Measurements from ENCODE around the gene ADGRA1. TPM values are rescaled to one million over a fixed set of nuclear protein-coding genes. Genes with fewer than 3 reads are reported as not detected.
"Not testable (repeated sequence)": the region's sequence is repeated elsewhere in the genome, so short reads cannot be mapped to it uniquely, and the experiment has no call there.

ADGRA1 gene
- total RNA-seq, 1 donor from 2014 or later: 0.83 TPM

DNA sequence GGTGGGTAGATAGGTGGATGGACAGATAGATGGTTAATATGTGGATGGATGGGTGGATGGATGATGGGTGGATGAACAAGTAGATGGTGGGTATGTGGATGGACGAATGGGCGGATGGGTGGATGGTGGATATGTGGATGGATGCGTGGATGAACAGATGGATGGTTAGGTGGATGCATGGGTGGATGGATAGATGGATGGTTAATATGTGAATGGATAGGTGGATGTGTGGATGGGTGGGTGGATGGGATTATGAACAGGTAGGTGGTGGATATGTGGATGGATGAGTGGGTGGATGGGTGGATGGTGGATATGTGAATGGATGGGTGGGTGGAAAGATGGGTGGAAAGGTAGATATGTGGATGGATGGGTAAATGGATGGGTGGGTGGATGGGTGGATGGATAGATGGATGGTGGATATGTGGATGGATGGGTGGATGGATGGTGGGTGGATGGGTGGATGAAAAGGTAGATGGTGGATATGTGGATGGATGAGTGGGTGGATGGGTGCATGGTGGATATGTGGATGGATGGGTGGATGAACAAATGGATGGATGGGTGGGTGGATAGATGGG lies 87.1 kb downstream of the ADGRA1 start:
- DNase-seq (ENCODE audit: low spot score) (no peak), ATAC-seq (no peak)

DNA sequence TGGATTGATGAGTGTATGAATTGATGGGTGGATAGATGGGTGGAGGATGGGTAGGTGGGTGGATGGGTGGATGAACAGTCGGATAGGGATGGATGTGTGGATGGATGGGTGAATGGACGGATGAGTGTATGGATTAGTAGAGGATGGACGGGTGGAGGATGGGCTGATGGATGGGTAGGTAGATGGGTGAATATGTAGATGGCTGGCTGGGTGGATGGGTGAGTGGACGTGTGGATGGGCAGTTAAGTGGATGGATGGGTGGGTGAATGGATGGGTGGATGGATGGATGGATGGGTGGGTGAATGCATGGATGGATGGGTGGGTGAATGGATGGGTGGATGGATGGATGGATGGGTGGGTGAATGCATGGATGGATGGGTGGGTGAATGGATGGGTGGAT lies 87.9 kb downstream of the ADGRA1 start:
- DNase-seq (ENCODE audit: low spot score); ATAC-seq: not testable (repeated sequence)

DNA sequence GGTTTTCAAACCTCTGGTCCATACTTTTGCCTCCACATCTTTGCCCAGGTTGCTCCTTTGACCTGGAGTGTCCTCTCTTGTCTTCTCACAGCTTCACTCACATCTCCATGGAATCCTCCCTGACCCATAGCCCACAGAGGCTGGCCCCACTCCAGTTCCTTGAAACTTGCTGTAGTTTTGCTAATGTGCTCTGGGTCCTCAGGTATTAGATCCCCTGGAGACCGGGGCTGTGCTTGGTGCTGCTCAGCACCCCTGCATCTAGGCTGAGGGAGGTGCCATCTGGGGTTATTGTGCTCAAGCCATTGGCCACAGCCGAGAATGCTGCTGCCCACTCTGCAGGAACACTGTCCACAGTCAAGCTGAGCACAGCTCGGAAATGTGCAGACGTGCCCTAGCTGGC lies 88.8 kb downstream of the ADGRA1 start:
- ATAC-seq: no peak
- no peak for DNase-seq (ENCODE audit: low spot score)

DNA sequence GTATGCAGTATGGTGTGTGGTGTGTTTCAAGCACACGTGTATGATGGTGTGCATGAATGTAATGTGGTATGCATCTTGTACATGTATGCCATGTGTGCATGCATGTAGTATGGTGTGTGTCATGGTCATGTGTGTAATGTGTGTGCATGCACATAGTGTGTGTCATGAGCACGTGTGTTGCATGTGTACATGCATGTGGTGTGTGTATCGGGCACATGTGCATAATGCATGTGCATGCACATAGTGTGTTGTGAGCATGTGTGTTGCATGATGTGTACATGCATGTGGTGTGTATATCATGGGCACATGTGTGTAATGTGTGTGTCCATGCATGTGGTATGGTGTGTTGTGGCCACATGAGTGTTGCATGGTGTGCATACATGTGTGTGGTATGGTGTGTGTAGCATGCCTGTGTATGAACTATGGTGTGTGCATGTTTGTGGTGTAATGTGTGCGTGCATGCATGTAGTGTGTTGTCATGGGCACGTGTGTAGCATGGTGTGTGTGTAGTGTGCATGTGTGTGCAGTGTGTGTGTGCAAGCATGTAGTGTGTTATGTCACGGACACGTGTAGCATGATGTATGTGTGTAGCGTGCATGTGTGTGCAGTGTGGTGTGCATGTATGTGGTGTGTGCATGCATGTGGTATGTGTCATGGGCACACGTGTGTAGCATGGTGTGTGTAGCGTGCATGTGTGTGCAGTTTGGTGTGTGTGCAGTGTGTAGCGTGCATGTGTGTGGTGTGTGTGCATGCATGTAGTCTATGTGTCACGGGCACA lies 89.8 kb downstream of the ADGRA1 start:
- ATAC-seq: no peak
- no peak for DNase-seq (ENCODE audit: low spot score)

DNA sequence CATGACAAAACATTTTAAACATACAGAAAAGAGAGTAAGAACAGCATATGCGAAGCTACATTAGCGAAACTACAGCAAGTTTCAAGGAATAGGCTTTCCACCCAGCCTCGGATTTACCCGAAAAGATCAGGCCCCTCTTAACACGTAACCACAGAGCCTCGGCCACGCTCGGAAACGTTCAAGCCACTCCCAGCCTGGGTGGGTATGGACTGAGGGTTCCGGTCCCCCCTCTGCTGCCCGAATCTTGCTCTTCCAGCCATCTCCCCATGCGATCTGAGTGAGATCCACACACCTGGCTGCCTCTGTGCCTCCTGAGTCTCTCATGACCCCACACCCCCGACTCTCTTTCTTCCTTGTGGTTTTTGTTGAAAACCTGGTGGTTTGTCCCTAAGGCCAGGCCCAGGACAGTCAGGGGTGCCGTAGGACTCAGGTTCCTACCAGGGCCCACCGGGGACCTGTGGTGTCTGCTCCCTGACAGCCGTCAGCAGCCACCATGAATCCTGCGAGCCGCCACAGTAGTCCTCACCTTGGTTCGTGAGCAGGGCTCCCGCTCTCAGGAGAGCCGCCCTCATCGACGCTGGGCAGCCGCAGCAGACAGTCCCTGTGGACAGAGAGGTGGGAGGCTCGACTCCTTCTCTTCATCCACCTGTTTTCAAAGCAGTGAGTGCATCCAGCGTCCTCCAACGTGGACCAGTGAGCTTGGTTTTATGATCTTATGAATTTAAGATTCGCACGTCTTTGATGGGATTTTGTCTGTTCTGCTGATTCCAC lies 90.8 kb downstream of the ADGRA1 start:
- ATAC-seq: no peak
- no peak for DNase-seq (ENCODE audit: low spot score)

DNA sequence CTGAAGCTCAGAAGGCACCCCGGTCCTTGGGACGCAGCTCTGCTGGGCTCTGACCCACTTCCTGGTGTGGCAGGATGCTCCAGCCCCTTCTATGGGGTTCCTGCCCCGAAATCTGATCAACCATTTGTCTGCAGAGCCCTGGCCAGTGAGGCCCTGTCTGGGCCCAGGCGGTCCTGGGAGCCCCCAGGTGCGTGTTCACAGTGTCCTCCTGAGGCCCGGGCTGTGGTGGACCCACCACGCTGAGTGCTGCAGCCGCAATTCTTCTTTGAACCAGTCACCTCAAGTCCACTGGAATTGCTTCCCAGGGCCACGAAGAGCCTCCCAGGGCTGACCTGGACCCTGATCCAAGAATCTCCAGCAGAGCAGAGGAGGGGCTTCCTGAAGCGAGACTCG lies 91.4 kb downstream of the ADGRA1 start:
- DNase-seq (ENCODE audit: low spot score): no peak
- no peak for ATAC-seq

DNA sequence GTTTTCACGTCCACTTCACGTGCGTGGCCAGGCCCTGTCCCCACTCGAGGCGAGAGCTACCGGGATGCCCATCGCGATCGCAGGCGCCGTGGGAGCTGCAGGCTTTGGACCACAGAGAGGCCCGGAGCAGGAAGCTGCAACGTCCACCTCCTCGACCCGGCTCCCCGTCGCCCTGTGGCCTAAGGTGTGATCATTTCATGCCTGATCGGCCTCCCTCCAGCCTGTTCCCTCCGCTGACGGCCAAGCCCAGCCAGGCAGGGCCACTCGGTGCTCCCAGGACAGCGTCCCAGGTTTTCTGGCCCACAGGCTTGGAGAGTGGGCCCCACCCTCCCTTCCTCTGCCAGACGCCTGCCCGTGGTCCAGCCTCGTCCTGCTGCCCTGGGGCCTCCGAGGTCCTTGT lies 91.9 kb downstream of the ADGRA1 start:
- ATAC-seq (no peak), DNase-seq (ENCODE audit: low spot score) (no peak)

DNA sequence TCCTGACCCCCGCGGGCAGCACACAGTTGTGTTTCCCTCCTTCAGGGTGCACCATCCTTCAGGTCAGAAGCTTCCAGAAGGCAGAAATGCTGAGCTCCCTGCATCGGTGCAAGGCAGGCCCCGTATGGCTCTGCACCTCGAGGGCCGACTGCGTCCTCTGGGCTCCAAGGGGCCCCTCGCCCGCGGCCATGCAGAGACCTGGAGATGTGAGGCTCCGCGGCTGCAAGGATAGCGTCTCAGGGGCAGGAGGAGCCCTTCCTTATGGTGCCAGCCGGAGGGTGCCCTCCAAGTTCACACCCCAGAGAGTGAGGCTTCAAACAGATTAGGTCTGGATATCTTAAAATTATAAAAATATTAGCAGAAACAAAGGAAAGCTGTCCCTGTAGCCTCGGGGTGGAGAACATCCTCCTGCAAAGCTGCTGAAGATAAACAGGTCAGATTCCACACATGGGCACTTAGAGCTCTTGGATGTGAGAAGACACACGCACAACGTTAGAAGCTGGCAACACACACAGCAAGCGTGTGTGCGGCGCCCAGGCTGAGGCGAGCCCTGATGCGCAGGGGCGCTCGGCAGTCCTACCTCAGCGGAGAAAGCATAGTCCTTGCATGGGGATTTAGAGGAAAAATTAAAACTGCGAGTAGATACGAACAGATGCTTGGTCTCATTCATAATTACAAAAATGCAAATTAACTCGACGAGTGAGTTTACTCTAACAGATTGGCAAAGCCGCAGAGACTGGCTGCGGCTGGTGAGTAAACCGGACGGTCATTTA lies 92.7 kb downstream of the ADGRA1 start:
- DNase-seq (ENCODE audit: low spot score): no peak

DNA sequence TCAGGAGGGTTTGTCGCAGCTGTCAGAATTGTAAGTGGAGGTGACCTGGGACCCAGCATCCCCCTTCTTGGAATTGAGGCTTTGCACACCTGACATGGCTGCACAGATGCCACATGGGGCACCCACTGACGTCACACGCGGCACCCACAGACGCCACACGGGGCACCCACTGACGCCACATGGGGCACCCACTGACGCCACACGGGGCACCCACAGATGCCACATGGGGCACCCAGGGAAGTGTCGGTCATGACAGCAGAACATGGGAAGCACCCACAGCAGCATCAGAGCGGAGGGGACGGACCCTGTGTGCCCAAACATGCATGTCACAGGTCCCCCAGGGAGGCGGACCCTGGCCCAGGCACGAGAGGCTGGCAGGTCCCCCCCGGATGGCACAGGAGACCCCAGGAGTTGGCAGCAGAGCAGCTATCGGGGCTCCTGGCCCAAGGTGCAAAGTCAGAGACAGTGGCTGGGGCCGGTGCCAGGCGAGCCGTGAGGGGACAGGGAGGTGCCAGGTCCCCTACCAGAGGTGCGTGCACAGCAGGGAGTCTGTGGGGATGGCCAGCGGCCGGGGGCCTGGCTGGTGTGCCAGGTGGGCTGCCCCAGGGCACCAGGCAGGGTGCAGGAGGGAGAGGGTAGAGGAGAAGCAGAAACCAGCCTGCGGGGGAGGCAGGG lies 93.4 kb downstream of the ADGRA1 start:
- DNase-seq (ENCODE audit: low spot score): no peak
- ATAC-seq: no peak

More for the DNA sequence above, 92.7 kb downstream of the ADGRA1 start:
- ATAC-seq: no peak

Other genes starting within 250 kb of the ADGRA1 start
- gene CFAP46, start 145.4 kb upstream of the ADGRA1 start, total RNA-seq: 0.08 TPM
- gene KNDC1, start 72.3 kb downstream of the ADGRA1 start, total RNA-seq: 8.5 TPM
- gene UTF1, start 142.3 kb downstream of the ADGRA1 start, total RNA-seq: not detected
- 0.15 TPM for gene VENTX, start 149.9 kb downstream of the ADGRA1 start, total RNA-seq
- gene ADAM8, start 188.9 kb downstream of the ADGRA1 start, total RNA-seq: 7.4 TPM
- 25.7 TPM for gene TUBGCP2, start 220.9 kb downstream of the ADGRA1 start, total RNA-seq
- 30.2 TPM for gene ZNF511, start 221.0 kb downstream of the ADGRA1 start, total RNA-seq
- gene CALY, start 249.0 kb downstream of the ADGRA1 start, total RNA-seq: 0.45 TPM